D721Med (cell line): ENCODE data around the gene IPO11.

ENCODE experiments used
- DNase-seq: peaks from one replicate; pipeline ENCODE4 v3.0.0; 2011; ENCODE audit warnings: low spot score; ENCODE audit not compliant: insufficient read length
- FAIRE-seq: peaks from 2 replicates; lab custom pipeline; 2011; peaks lifted over from hg19 to GRCh38; lab: Jason Lieb, UNC
- TF ChIP-seq, protein P1 (sequence below): IDR thresholded peaks from 2 replicates; pipeline ENCODE4 v1.5.1; 2012; ENCODE audit warnings: mild to moderate bottlenecking, control low read depth; ENCODE audit not compliant: insufficient read depth; ENCODE audit errors: missing control alignments

Gene IPO11

DNA sequence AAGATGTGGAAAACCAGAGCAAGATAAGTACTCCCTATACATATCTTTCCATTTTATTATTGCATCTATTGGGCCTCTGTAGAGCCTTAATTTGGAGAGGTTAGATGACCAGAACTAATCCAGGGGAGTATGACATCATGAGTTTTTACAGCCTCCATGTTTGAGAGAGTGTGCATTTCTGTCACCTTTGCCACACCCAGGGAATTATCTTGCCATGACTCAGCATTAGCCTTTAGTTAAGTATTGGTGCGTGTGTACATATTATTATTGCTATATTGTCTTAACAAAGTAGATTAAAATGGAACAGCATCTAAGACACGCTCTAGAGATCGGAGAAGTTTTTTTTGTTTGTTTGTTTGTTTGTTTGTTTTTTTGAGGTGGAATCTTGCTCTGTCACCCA, 36.5 kb upstream of the IPO11 start:
- DNase-seq (no peak), FAIRE-seq (no peak)

DNA sequence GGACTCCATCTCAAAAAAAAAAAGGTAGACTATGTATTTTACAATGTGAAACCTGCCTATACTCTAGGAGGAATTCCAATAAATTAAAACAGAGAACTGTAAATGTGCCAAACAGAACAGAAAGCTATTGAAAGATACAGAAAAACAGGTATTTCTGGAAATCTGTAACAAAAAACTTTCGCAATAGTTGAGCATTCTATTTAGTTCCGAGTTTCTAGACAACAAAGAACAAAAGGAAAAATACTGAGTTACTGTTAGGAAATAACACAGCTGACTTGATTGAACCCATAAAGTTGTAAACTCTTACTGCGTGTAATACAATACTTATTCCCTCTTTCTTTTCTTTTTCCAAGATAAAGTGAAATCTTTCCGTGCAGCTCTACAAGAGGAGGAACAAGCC, 27.4 kb upstream of the IPO11 start:
- TF ChIP-seq, protein P1, sequence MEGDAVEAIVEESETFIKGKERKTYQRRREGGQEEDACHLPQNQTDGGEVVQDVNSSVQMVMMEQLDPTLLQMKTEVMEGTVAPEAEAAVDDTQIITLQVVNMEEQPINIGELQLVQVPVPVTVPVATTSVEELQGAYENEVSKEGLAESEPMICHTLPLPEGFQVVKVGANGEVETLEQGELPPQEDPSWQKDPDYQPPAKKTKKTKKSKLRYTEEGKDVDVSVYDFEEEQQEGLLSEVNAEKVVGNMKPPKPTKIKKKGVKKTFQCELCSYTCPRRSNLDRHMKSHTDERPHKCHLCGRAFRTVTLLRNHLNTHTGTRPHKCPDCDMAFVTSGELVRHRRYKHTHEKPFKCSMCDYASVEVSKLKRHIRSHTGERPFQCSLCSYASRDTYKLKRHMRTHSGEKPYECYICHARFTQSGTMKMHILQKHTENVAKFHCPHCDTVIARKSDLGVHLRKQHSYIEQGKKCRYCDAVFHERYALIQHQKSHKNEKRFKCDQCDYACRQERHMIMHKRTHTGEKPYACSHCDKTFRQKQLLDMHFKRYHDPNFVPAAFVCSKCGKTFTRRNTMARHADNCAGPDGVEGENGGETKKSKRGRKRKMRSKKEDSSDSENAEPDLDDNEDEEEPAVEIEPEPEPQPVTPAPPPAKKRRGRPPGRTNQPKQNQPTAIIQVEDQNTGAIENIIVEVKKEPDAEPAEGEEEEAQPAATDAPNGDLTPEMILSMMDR, result no peak
- FAIRE-seq (no peak), DNase-seq (no peak)

More for the DNA sequence above, 36.5 kb upstream of the IPO11 start:
- TF ChIP-seq, protein P1, result no peak

DNA sequence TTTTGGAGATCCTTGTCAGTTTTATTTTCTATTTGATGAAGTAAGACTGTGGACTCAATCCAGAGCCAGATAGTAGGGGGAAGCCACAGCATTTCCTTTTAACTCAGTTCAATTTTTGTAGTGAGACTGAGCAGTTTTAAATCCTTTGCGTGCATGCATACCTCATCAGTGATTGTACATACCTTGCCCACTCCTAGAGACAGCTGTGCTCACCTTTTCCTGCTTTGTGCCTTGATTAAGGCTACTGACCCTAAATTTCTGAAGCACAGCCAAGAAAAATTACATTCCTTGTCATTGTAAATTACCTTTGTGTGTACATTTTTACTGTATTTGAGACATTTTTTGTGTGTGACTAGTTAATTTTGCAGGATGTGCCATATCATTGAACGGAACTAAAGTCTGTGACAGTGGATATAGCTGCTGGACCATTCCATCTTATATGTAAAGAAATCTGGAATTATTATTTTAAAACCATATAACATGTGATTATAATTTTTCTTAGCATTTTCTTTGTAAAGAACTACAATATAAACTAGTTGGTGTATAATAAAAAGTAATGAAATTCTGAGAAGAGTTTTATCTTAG, 26.7 kb upstream of the IPO11 start:
- TF ChIP-seq, protein P1, result no peak

DNA sequence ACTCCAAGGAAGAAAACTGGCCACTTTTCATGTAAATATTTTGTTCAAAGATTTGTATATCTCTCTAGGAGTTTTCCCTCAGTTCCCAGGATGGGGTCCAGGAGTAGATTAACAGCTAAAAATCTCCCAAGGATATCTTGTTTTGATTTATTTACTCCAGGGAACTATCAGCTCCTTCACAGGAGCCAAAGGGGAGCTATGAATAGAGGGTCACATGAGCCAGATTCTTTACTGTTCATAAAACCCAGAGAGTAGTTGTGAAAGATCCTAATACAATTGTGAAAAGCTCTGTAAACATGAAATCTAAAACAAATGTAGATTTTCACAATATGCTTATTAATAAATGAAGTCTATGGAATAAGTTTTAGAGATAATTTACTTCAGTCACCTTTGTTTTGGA, 25.7 kb upstream of the IPO11 start:
- TF ChIP-seq, protein P1, result no peak
- no peak for FAIRE-seq
- DNase-seq, result no peak

More for the DNA sequence above, 26.7 kb upstream of the IPO11 start:
- DNase-seq, result no peak
- FAIRE-seq, result no peak

DNA sequence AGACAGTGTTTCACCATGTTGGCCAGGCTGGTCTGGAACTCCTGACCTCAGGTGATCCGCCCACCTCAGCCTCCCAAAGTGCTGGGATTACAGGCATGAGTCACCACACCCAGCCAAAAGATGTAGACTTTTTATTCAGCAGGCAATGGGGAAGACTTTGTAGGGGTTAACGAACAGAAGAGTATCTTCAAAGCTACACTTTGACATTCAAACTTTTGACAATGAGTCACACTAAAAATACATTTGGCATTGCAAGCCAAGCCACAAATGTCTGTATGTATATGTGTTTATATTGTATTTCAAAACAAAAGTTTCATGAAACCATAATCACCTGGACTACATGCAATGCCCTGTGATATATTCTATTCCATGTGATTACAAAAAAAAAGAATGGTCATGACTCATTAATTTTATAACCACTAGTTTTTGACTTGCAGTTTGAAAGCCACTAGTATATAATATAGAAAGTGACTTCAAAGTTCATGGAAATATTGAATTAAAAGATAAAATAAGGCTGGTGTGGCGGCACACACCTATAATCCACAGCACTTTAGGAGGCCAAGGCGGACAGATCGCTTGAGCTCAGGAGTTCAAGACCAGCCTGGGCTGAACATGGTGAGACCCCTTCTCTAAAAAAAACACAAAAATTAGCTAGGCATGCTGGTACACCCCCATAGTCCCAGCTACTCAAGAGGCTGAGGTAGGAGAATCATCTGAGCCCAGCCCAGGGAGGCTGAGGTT, 17.2 kb upstream of the IPO11 start:
- FAIRE-seq (no peak), DNase-seq (no peak)
- TF ChIP-seq, protein P1, result no peak

DNA sequence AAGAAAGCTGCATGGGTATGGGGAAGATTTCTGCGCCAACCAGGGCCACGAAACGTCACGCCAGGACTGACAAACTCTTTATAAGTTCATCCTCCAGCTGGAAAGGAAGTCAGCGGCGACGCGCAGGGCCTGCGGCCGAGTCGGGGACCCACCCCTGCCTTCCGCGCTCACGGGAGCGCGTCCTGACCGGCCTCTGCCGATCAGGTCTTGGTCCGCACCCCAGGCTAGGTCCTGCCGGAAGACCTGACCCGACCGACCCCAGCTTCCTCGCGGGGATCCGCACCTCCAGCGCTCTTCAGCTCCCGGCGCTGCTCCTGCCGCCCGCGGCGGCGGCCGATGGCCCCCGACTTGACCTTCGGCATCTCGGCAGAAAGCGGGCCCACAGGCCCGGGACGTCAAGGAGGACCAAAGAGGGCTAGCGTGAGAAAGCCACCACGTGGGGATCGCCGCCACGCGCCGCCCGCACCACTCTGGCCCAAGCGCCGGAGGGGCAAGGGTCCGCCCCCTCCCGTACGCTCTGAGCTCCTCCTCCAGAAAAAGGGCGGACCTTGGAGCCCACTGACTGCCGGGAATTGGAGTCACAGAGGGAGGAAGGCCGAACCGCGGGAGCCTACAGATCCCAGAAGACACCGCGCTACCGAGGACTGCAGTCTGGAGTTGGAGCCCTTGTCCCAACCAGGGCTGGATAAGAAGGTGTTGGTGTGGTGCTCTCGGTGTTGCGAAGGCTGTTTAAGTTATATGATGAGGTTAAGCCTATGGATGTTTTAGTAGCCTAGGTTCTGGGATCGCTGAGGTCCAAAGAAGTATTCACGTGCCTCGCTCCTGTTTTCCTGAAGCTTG, 8.9 kb upstream of the IPO11 start, which contains the start of gene DIMT1:
TSS of gene DIMT1 (minus strand) at position 495 of the 840 bp plus-strand sequence. CDS start at position 362, 133 bp downstream.
- FAIRE-seq (no peak), DNase-seq (peak; percentile 80)
- TF ChIP-seq, protein P1, result no peak
